Activated naive CD4-positive, alpha-beta T cell treated with anti-CD3 and anti-CD28 coated beads, Interleukin-2, amount 10 ng/mL, durations not matched to agents 7 days and 5 days (primary cell): ENCODE measurements around the gene ZBP1.

Source experiments
- CTCF ChIA-PET: fragments of 350-600 bp; sonication (Branson Sonifier 250); formaldehyde crosslinking; loops from one replicate; lab custom pipeline; 2021; ENCODE audit warnings: antibody characterized with exemption; lab: Charles Lee
- DNase-seq: peaks from one replicate; pipeline ENCODE4 v3.0.0-alpha.2; 2020
- H3K27ac Mint-ChIP-seq: one replicate; pipeline ENCODE4 v1.8.0; 2021; ENCODE audit warnings: mild to moderate bottlenecking, moderate library complexity, mixed read lengths
- H3K27me3 Mint-ChIP-seq: one replicate; pipeline ENCODE4 v1.8.0; 2021; ENCODE audit warnings: mild to moderate bottlenecking, mixed read lengths
- H3K36me3 Mint-ChIP-seq: one replicate; pipeline ENCODE4 v1.8.0; 2021; ENCODE audit warnings: mixed read lengths
- H3K4me1 Mint-ChIP-seq: one replicate; pipeline ENCODE4 v1.8.0; 2021; ENCODE audit warnings: mixed read lengths
- H3K4me3 Mint-ChIP-seq: one replicate; pipeline ENCODE4 v1.8.0; 2021; ENCODE audit warnings: mild to moderate bottlenecking, moderate library complexity, mixed read lengths
- H3K9me3 Mint-ChIP-seq: one replicate; pipeline ENCODE4 v1.8.0; 2021; ENCODE audit warnings: mixed read lengths

Gene ZBP1

GRCh38 chr20:57620274-57620990 is at the start of gene ZBP1:
TSS of gene ZBP1 (minus strand) at chr20:57620426. CDS start at chr20:57620295, 131 bp downstream.
- peaks cover 7% of the 10 kb centered on the region for H3K36me3 Mint-ChIP-seq
- peaks cover 12% of the 10 kb centered on the region for H3K9me3 Mint-ChIP-seq
- CTCF ChIA-PET: interaction anchor here (1.1 to 6.8 kb wide), 7 partner anchors 7 to 589 kb away, joined by 3 to 86 read pairs (median 16); no protein-coding TSS in a partner anchor
- peak within 1 kb of the TSS; percentile 98 for H3K27ac Mint-ChIP-seq
- DNase-seq: peak; percentile 86
- peaks cover 47% of the 10 kb centered on the region for H3K27me3 Mint-ChIP-seq
- peaks cover 79% of the 10 kb centered on the region for H3K4me1 Mint-ChIP-seq
- peak within 1 kb of the TSS; percentile 78 for H3K4me3 Mint-ChIP-seq

GRCh38 chr20:57669632-57670031 is 49.4 kb upstream of the ZBP1 start:
- no peak overlapping the region for H3K27ac Mint-ChIP-seq
- H3K4me3 Mint-ChIP-seq: no peak overlapping the region
- H3K4me1 Mint-ChIP-seq: no peaks in the 10 kb centered on the region
- H3K9me3 Mint-ChIP-seq: no peaks in the 10 kb centered on the region
- no peak for DNase-seq
- peaks cover 23% of the 10 kb centered on the region for H3K27me3 Mint-ChIP-seq
- CTCF ChIA-PET: interaction anchor here (0.6 to 1.2 kb wide), 2 partner anchors 47 to 153 kb away, joined by 4 to 5 read pairs; no protein-coding TSS in a partner anchor
- no peaks in the 10 kb centered on the region for H3K36me3 Mint-ChIP-seq

DNA sequence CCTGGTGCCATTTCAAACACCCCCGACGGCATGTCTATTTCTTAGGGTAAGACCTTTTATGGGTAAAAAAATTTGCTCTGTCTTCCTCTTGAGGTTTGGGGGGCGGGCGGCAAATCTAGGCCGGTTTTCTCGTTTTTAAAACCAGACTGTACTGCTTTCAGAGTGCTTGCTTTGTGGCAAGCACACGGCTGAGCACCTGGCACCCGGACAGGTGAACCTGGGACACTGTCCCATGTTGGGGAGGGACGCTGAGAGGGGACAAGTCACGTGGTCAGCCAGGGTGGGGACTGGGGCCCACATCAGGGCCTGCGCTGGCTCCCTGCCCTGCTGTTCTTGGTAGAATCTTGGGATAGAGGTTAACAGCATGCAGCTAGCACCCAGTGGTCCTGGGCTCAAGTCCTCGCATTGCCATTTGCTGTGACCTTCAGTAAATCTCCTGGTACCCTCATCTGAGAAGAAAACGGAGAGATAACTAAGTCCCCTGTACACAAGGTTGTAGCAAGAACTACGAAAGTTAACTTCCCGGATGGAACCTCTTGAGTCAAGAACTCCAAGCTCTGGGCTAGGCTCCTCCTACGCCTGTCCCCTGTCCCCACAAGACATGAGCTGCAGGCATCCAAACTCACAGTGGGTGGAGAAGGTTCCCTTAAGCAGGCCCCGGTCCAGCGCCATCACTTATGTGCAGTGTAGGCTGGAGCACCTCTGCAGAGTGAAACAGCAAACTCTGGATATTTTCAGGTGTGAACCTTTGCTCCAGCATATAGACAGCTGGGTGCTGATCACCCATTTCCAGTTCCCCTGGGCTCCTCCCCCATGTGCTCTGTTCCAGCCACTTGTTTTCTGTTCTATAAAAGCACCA is 47.9 kb upstream of the ZBP1 start:
- H3K27ac Mint-ChIP-seq: no peak overlapping the region
- H3K9me3 Mint-ChIP-seq: no peaks in the 10 kb centered on the region
- no peak for DNase-seq
- H3K27me3 Mint-ChIP-seq: peaks cover 18% of the 10 kb centered on the region
- no peaks in the 10 kb centered on the region for H3K36me3 Mint-ChIP-seq
- no peak overlapping the region for H3K4me3 Mint-ChIP-seq
- CTCF ChIA-PET: interaction anchor here (0.7 to 1.3 kb wide), 3 partner anchors 8 to 66 kb away, joined by 3 to 4 read pairs (median 3); no protein-coding TSS in a partner anchor
- no peaks in the 10 kb centered on the region for H3K4me1 Mint-ChIP-seq

DNA sequence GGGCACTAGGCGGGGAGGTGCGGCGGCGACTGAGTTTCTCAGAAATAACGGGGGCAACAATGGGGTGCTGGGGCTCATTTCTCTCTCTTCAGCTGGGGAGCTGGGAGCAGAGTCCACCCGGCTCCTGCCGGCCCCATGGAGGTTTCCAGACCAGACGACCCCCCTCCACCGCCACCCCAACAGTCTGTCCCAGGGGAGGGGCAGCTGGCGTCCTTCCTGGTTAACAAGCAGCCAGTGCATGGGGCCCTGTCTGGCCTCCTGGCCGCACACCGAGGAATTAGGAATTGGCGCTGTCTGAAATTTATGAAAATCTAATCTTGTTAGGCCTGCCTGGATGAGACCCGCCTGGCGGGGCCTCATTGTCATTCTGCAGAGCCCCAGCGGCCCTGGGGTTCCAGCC is 47.2 kb upstream of the ZBP1 start:
- H3K4me3 Mint-ChIP-seq: no peak overlapping the region
- CTCF ChIA-PET: no interaction called here

GRCh38 chr20:57666834-57667157 is 46.6 kb upstream of the ZBP1 start:
- Mint-ChIP-seq H3K4me1 (no peaks in the 10 kb centered on the region), H3K27me3 (peaks cover 6% of the 10 kb centered on the region), H3K4me3 (no peak overlapping the region), H3K36me3 (no peaks in the 10 kb centered on the region), H3K27ac (no peak overlapping the region), H3K9me3 (no peaks in the 10 kb centered on the region)
- DNase-seq: no peak
- CTCF ChIA-PET: no interaction called here

More for the DNA sequence above, 47.2 kb upstream of the ZBP1 start:
- H3K36me3 Mint-ChIP-seq: no peaks in the 10 kb centered on the region
- H3K9me3 Mint-ChIP-seq: no peaks in the 10 kb centered on the region
- no peak overlapping the region for H3K27ac Mint-ChIP-seq
- no peaks in the 10 kb centered on the region for H3K4me1 Mint-ChIP-seq
- DNase-seq: no peak
- peaks cover 10% of the 10 kb centered on the region for H3K27me3 Mint-ChIP-seq

- H3K27me3 Mint-ChIP-seq: peaks cover 6% of the 10 kb centered on the region
- H3K4me1 Mint-ChIP-seq: no peaks in the 10 kb centered on the region
- no peak for DNase-seq
- no peaks in the 10 kb centered on the region for H3K36me3 Mint-ChIP-seq
- CTCF ChIA-PET: no interaction called here
- H3K9me3 Mint-ChIP-seq: no peaks in the 10 kb centered on the region
- no peak overlapping the region for H3K4me3 Mint-ChIP-seq
- H3K27ac Mint-ChIP-seq: no peak overlapping the region
Observed at GRCh38 chr20:57666106-57666833, 46.0 kb upstream of the ZBP1 start.

- no peak for DNase-seq
- Mint-ChIP-seq H3K9me3 (peaks cover 2% of the 10 kb centered on the region), H3K36me3 (no peaks in the 10 kb centered on the region), H3K27me3 (peaks cover 4% of the 10 kb centered on the region), H3K4me1 (no peaks in the 10 kb centered on the region), H3K27ac (no peak overlapping the region), H3K4me3 (no peak overlapping the region)
- CTCF ChIA-PET: no interaction called here
Observed at GRCh38 chr20:57665589-57665971, 45.4 kb upstream of the ZBP1 start.

GRCh38 chr20:57664924-57665588 is 44.8 kb upstream of the ZBP1 start:
- H3K9me3 Mint-ChIP-seq: peaks cover 6% of the 10 kb centered on the region
- no peaks in the 10 kb centered on the region for H3K4me1 Mint-ChIP-seq
- H3K27ac Mint-ChIP-seq: no peak overlapping the region
- CTCF ChIA-PET: no interaction called here
- no peak for DNase-seq
- H3K27me3 Mint-ChIP-seq: no peaks in the 10 kb centered on the region
- H3K36me3 Mint-ChIP-seq: no peaks in the 10 kb centered on the region
- no peak overlapping the region for H3K4me3 Mint-ChIP-seq

DNA sequence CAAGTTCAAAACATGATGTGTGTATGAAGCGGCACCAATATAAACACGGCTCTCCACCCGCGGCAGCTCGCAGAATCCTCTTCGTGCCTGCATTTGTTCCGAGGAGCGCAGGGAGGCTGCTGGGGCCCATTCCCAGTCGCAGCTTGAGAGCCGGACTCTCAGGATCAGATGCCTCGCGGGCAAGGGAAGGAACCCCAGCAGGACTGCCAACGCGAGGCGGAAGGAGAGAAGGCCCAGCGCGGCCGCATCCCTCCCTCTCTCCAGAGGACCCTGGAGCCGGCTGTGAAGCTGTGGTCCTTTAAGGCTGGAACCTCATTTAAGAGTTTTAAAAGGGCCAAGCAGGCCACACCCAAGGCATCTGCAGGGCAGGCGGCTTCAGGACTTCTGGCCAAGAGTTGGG is 44.2 kb upstream of the ZBP1 start:
- Mint-ChIP-seq H3K4me1 (peaks cover under 1% of the 10 kb centered on the region), H3K4me3 (no peak overlapping the region), H3K36me3 (no peaks in the 10 kb centered on the region), H3K9me3 (peaks cover 6% of the 10 kb centered on the region), H3K27me3 (peaks cover 2% of the 10 kb centered on the region), H3K27ac (no peak overlapping the region)
- DNase-seq: no peak
- CTCF ChIA-PET: no interaction called here

- Mint-ChIP-seq H3K27me3 (peaks cover 8% of the 10 kb centered on the region), H3K9me3 (peaks cover 6% of the 10 kb centered on the region), H3K4me3 (no peak overlapping the region), H3K4me1 (peaks cover 6% of the 10 kb centered on the region), H3K36me3 (no peaks in the 10 kb centered on the region), H3K27ac (no peak overlapping the region)
- CTCF ChIA-PET: no interaction called here
- no peak for DNase-seq
Observed at GRCh38 chr20:57663681-57664451, 43.6 kb upstream of the ZBP1 start.

DNA sequence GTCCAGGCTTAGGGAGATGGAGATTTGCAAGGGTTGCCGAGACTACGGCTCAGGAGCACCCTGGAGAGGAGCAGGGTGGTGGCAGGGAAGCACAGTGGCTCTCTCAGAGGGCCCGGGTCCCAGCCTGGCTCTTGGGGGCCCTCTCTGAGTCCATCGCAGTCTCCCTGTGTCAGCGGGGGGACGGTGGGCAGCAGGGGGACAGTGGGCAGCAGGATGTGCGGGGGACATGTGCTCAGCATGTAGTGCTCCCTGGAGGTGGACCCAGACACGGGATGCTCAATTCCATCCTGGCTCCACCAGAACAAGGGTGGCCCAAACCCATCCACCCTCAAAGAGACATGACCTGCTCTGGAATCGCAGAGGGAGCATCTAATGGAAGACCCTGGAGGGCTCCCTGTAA is 43.0 kb upstream of the ZBP1 start:
- Mint-ChIP-seq H3K27ac (no peak overlapping the region), H3K36me3 (no peaks in the 10 kb centered on the region), H3K9me3 (peaks cover 6% of the 10 kb centered on the region), H3K4me1 (peaks cover 11% of the 10 kb centered on the region), H3K27me3 (peaks cover 13% of the 10 kb centered on the region), H3K4me3 (no peak overlapping the region)
- CTCF ChIA-PET: no interaction called here
- no peak for DNase-seq

DNA sequence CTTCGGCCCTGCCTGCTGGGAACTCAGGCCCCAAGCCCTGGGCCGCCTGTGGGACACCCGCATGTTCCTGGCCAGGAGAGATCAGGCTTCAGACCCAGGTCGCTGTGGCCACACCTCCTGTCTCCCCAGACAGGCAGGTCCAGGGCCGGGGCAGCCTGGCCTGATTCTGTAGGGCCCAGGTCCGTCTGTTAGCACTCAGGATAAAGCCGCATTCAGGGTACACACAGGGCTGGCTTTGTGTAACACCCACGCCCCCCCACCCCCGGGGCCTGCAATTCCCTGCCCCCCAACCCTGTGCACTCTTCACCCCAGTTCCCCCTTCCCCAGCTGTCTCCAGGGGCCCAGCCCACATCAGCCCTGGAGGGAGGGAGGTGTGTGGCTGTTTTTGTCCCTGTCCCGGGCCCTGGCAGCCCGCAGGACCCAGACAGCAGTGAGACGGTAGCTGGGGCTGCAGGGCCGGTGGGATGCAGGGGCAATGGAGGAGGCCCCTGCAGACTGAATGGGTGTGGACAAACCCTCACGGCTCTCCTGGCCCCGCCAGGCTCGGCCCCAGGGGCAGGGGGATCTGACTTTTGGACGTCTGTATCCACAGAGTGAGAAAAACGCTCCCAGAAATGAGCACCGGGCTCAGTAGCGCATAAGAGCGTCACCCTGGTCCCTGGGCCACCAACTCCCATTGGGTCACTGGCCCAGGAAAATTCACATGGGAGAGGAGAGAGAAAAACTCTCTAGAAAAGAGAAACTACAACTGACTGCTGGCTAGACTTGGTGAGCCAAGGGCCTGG is 42.4 kb upstream of the ZBP1 start:
- peaks cover 3% of the 10 kb centered on the region for H3K36me3 Mint-ChIP-seq
- CTCF ChIA-PET: no interaction called here

More for the DNA sequence above, 42.4 kb upstream of the ZBP1 start:
- Mint-ChIP-seq H3K9me3 (peaks cover 6% of the 10 kb centered on the region), H3K4me3 (no peak overlapping the region), H3K27me3 (peaks cover 19% of the 10 kb centered on the region), H3K4me1 (peaks cover 16% of the 10 kb centered on the region), H3K27ac (no peak overlapping the region)
- DNase-seq: peak; percentile 16
